GM23338 (cell line): Measurements from ENCODE around the gene ECHDC3.

Experiments used
- CTCF ChIP-seq, 2 experiments: fragments of 200-600 bp in 1 of 2; sonication (generic) in 1 of 2; conservative IDR thresholded peaks; 2 replicates each; pipeline versions ENCODE4 v1.5.1 to v1.6.1; 2016 to 2017; ENCODE audit warnings: antibody characterized with exemption in 2 of 2, low read depth in 2 of 2, mild to moderate bottlenecking in 2 of 2, moderate library complexity in 1 of 2
- REST ChIP-seq: IDR thresholded peaks from one replicate; pipeline ENCODE4 v1.6.1; 2018; ENCODE audit warnings: antibody characterized with exemption; ENCODE audit not compliant: unreplicated experiment

GRCh38 chr10:11781114-11781513 is 38.9 kb downstream of the ECHDC3 start:
- TF ChIP-seq CTCF (conservative IDR thresholded peaks at IDR 0.05; ENCODE audit: low read depth in 2 of 2) (no peak), REST (no peak)
